Stimulated activated CD8-positive, alpha-beta memory T cell treated with anti-CD3 and anti-CD28 coated beads, Interleukin-15, amount 100 ng/mL, for 4 hours (primary cell): ENCODE measurements around the gene C1orf232.

Experiments
- DNase-seq, 2 donors: peaks; one replicate each; pipeline ENCODE4 v3.0.0-alpha.2; 2020; ENCODE audit warnings: low read depth in 2 of 2

The C1orf232 gene

GRCh38 chr1:26156285-26157038, 12.3 kb downstream of the C1orf232 start:
- DNase-seq, result no peak

GRCh38 chr1:26155370-26156284, 13.1 kb downstream of the C1orf232 start:
- DNase-seq, result no peak

GRCh38 chr1:26154750-26155149, 14.0 kb downstream of the C1orf232 start:
- no peak for DNase-seq

GRCh38 chr1:26153966-26154532, 14.7 kb downstream of the C1orf232 start:
- no peak for DNase-seq

- DNase-seq, result no peak
These were observed 19.9 kb downstream of the C1orf232 start for GRCh38 chr1:26148887-26149286.

GRCh38 chr1:26145960-26146294, 22.8 kb downstream of the C1orf232 start:
- no peak for DNase-seq

GRCh38 chr1:26145041-26145959, 23.5 kb downstream of the C1orf232 start:
- peak; percentile 42 to 50 for DNase-seq

- no peak for DNase-seq
These were observed 26.6 kb downstream of the C1orf232 start for GRCh38 chr1:26142159-26142558.

- DNase-seq, result no peak
These were observed 29.7 kb downstream of the C1orf232 start for GRCh38 chr1:26138974-26139558.

GRCh38 chr1:26134466-26134865, 34.3 kb downstream of the C1orf232 start:
- DNase-seq, result no peak

- DNase-seq, result no peak
These were observed 36.0 kb downstream of the C1orf232 start for GRCh38 chr1:26132834-26133167.

GRCh38 chr1:26132128-26132833, 36.5 kb downstream of the C1orf232 start:
- no peak for DNase-seq

- no peak for DNase-seq
These were observed 38.1 kb downstream of the C1orf232 start for GRCh38 chr1:26130695-26131094.

GRCh38 chr1:26129778-26130177, 39.0 kb downstream of the C1orf232 start:
- no peak for DNase-seq

- DNase-seq, result no peak
These were observed 41.3 kb downstream of the C1orf232 start for GRCh38 chr1:26127235-26128163.

GRCh38 chr1:26126321-26127084, 42.3 kb downstream of the C1orf232 start:
- peak; percentile 6 to 40 for DNase-seq

GRCh38 chr1:26125946-26126320, 42.8 kb downstream of the C1orf232 start:
- DNase-seq, result no peak

- no peak for DNase-seq
These were observed 43.4 kb downstream of the C1orf232 start for GRCh38 chr1:26125382-26125781.
